ENCODE results near the gene FARS2. TPM values are rescaled to one million over a fixed set of nuclear protein-coding genes. Genes with fewer than 3 reads are reported as not detected.

FARS2 gene
- total and polyA plus RNA-seq, 7 donors = 10.6 to 17.5 (median 14.4) TPM

GRCh38 chr6:5778317-5778857 is 517.1 kb downstream of the FARS2 start:
- 87 to 95% (median 89%) methylated on average over 7 of the region's 7 CpGs for WGBS, 3 donors
- ATAC-seq (no peak), DNase-seq (no peak)
- Histone ChIP-seq H3K27me3 (ENCODE audit: insufficient read depth in 3 of 3, low read length in 2 of 3) (no peaks in the 10 kb centered on the region), H3K9me3 (no peaks in the 10 kb centered on the region), H3K36me3 (ENCODE audit: insufficient read depth in 1 of 2, low read depth in 1 of 2) (no peaks in the 10 kb centered on the region), H3K4me1 (peaks cover 7% of the 10 kb centered on the region), H3K4me3 (no peak overlapping the region), H3K27ac (no peak overlapping the region)
- intact Hi-C loops (cut with DNase I) = no loop called here
- TF ChIP-seq CTCF (IDR thresholded peaks at IDR 0.05) = no peak

- no peaks in the 10 kb centered on the region for H3K27me3 ChIP-seq (ENCODE audit: insufficient read depth in 3 of 3, low read length in 2 of 3)
- no peak overlapping the region for H3K4me3 ChIP-seq
- intact Hi-C loops (cut with DNase I) = no loop called here
- no peak for TF ChIP-seq CTCF (IDR thresholded peaks at IDR 0.05)
- no peaks in the 10 kb centered on the region for H3K9me3 ChIP-seq
- DNase-seq = no peak
- no peaks in the 10 kb centered on the region for H3K36me3 ChIP-seq (ENCODE audit: insufficient read depth in 1 of 2, low read depth in 1 of 2)
- H3K27ac ChIP-seq = no peak overlapping the region
- ATAC-seq = no peak
- H3K4me1 ChIP-seq = peaks cover 8% of the 10 kb centered on the region
- WGBS, 3 donors = 95 to 98% (median 97%) methylated on average over 7 of the region's 7 CpGs
Observed at GRCh38 chr6:5778906-5779305, 517.6 kb downstream of the FARS2 start.

GRCh38 chr6:5781019-5781418 is 519.7 kb downstream of the FARS2 start:
- DNase-seq (no peak), ATAC-seq (no peak)
- TF ChIP-seq CTCF (IDR thresholded peaks at IDR 0.05) = no peak
- peaks cover 8% of the 10 kb centered on the region for H3K4me1 ChIP-seq
- no peak overlapping the region for H3K4me3 ChIP-seq
- WGBS, 3 donors = 94 to 98% (median 97%) methylated on average over 6 of the region's 6 CpGs
- no peaks in the 10 kb centered on the region for H3K9me3 ChIP-seq
- no peaks in the 10 kb centered on the region for H3K36me3 ChIP-seq (ENCODE audit: insufficient read depth in 1 of 2, low read depth in 1 of 2)
- no peaks in the 10 kb centered on the region for H3K27me3 ChIP-seq (ENCODE audit: insufficient read depth in 3 of 3, low read length in 2 of 3)
- intact Hi-C loops (cut with DNase I) = no loop called here
- no peak overlapping the region for H3K27ac ChIP-seq

- ATAC-seq (peak in 1 of 4 donors; percentile 10), DNase-seq (no peak)
- intact Hi-C loops (cut with DNase I) = no loop called here
- H3K4me1 ChIP-seq = peaks cover 8% of the 10 kb centered on the region
- H3K27ac ChIP-seq = no peak overlapping the region
- H3K9me3 ChIP-seq = no peaks in the 10 kb centered on the region
- H3K4me3 ChIP-seq = no peak overlapping the region
- no peaks in the 10 kb centered on the region for H3K27me3 ChIP-seq (ENCODE audit: insufficient read depth in 3 of 3, low read length in 2 of 3)
- H3K36me3 ChIP-seq (ENCODE audit: insufficient read depth in 1 of 2, low read depth in 1 of 2) = no peaks in the 10 kb centered on the region
- WGBS, 3 donors = 59 to 75% (median 65%) methylated on average over 17 of the region's 17 CpGs
- TF ChIP-seq CTCF (IDR thresholded peaks at IDR 0.05) = no peak
Observed at GRCh38 chr6:5781966-5782556, 520.7 kb downstream of the FARS2 start.
